GM18873 (cell line): ENCODE measurements around the gene CPNE1.

Experiments used
- ATAC-seq: cut with Tn5 transposase; IDR thresholded peaks from one replicate; pipeline ENCODE4 v1.9.1; 2021; ENCODE audit warnings: mild to moderate bottlenecking, moderate library complexity, moderate number of reproducible peaks; ENCODE audit not compliant: unreplicated experiment, low FRiP score

CPNE1 gene

DNA sequence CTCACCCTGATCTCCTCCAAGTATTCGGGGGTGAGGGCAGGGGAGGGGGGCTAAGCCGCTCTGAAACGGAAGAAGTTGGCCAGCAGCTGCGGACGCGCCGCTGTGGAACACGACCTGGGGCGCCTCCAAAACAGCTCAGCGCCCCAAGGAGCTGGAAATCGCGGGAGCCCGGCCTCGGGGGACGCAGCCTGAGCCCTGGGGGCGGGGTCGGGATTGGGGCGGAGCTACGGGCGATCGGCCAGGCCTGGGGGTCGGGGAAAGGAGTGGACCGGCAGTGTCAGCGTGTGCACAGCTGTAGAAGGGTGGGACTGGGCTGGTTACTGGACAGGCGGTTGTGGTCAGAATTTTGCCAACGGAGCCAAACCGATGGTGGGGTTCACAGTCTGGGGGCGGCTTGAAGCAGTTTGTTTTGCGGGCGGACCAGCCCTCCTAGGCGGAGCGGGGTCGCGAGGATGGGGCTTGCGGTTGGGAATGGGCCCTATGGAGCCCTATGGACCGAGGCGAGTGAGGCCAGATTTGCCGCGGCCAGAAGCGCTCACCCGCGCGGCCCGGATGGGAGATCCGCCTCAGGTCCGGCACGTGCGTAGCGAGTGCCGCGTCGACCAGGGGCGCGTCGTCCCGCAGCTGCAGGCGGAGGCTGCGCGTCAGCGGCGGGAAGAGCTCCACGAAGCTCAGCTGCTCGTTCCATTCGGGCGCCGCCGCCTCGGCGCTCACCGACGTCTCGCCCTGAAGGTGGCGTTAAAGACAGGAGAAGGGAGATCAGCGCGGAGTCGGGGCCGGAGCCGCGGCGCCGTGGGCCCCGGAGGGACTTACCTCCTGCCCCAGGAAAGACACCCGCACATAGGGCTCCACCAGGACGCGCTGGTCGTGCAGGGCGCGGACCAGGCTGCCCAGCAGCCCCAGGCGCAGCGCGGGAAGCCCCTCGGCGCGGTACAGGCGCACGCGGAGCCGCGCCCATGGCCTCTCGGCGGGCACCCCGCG, 63.4 kb downstream of the CPNE1 start:
- no peak for ATAC-seq

DNA sequence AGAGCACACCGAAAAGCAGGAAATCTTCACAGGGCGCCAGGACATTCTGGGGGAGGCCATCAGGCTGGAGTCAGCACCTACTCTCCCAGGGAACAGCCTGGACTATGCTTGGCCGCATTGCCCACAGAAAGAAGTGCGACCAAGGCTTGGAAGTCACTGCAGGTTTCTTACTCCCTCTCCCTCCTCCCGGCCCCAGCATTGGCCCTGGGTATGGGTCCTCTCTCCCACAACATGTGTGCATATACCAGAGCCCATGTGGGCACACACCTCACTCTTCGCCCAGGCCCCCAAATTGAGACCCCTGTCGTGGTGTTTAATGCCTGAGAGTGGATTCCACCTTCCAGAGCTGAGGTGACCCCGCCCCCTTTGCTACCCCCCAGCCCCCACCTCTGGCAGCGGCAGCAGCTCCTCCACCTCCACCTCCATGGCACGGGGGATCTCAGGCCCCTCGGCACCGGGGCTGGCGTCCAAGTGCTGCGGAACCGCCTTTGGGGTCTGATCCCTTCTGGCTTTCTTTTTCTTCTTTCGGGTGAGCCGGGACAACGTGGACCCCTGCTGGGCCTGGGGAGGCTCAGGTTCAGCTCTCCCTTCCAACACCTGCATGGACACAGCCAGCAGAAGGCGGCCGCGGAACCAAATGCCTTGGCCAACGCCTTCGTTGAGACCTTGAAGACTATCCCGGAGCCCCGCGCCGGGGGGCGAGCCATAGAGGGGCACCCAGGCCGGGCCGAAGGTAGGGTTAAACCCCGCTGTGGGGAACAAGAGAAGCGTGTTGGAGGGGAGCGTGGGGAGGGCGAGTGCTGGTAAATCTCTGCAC, 64.3 kb downstream of the CPNE1 start:
- ATAC-seq, result no peak

DNA sequence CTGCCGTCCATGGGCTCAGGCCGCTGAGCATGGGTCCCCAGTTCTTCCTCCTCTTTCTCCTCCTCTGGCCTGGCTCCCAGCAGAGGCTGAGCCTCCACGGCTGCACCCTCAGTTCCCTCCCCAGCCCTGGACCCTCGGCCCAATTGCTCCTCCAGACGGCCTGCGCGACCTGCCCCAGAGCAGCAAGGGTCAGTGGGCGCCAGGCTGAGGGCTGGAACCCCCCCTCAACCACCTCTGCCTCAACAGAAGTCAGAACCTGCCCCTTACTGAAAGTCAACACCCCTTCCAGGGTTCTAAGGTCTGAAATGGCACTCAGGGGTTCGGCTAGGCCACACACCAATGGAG, 65.0 kb downstream of the CPNE1 start:
- no peak for ATAC-seq

DNA sequence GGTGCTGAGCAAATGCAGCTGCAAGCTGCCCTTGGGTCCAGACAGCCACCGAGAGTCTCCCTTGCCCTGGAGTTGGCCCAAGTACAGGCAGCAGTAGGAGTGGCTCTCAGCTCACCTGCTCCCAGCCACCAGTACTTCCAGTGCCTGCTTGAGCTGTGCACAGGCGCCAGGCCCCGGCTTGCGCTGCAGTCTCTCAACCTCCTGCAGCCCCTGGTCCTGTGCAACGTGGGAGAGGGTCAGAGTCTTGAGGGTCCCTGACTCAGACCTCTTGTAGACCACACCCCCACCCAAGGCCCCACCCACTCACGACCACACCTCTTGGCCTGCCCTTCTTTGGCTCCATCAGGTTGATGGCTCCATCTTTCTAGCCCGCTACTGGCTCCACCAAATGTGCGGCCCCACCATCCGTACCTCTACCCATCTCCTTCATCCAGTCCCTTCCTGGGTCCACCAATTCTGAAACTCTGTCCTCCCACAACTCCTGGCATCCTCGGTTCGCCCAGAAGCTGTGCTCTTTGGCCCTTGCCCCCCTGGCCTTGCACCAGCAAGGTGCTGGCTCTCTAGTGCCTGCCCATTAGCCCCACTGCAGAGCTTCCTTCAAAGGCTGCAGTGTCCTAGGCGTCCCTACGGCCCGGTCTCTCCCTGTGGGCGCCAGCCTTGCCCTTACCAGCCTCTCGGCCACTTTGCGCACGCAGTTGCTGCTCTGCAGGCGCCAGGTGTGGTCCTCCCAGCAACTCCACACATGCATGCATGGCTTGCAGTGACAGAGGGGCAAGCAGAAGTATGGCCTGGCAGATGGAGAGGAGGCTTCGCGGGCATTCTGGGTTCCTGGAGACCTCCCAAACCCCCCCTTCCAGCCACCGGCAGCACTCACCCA, 65.6 kb downstream of the CPNE1 start:
- ATAC-seq, result no peak

DNA sequence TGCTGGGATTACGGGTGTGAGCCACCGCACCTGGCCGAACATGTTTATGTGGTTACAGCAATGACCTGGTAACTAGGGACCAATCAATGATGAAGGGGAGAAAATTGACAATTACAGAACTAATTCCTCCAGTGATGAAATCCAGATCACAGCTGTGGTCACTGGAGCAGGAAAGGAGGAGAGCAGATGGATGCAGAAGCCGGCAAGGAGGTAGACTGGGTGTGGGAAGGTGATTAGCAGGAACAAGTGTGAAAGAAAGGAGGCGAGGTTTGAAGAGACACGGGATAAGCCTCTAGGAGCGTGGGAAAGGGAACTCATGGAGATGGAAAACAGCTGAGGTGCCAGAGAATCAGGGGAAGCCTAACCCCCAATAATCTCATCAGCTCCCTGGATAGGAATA, 66.2 kb downstream of the CPNE1 start:
- no peak for ATAC-seq

DNA sequence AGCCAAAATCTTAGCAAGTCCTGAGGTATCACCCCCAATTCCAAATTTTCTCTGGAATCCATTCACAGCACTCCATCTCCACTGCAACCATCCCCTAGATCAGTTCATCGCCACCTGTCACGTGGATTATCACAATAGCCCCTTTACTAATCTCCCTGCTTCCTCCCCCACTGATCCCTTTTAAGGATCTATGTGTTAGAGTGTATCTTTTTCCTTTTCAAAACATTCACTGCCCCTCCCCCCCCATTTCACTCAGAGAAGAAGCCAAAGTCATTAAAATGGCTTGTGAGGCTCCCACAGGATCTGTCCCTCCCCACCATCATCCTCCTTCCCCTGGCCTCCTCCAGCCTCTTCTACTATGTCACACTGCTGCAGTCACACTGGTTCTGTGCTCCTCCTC, 67.5 kb downstream of the CPNE1 start:
- no peak for ATAC-seq

DNA sequence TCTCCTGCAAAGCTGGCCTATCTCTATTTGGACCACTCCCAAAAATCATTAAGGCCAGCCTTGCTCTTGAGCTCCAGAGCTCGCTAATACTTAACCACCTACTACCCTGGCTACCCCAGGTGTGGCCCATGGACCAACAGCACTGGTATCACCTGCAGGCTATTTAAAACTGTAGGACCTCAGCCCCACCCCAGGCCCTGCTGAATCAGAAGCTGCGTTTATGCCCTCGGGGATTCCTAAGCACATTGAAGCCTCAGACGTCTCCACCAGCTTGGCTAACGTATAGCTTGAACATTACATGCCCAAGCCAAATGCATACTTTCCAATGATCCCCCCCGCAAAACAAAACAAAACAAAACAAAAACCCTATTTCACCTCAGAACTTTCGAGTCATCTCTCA, 68.8 kb downstream of the CPNE1 start:
- ATAC-seq, result no peak

DNA sequence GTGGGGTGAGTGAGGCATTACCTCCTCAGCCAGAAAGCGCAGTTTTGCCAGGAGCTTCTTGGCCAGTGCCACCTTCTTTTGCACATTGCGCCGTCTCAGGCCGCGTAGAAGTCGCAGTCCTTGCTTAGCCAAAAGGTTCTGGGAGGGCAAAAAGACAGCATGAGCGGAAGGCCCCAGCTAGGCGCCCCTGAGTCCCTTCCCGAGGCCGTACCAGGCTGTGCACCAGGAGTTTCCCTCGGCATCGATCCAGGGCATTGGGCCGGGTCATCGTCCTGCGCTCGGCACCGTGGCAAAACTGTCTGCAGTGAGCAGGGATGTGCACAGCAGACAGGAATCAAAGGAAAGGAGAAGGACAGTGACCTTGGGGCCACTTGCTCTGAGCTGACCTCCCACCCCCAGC, 69.2 kb downstream of the CPNE1 start:
- no peak for ATAC-seq

DNA sequence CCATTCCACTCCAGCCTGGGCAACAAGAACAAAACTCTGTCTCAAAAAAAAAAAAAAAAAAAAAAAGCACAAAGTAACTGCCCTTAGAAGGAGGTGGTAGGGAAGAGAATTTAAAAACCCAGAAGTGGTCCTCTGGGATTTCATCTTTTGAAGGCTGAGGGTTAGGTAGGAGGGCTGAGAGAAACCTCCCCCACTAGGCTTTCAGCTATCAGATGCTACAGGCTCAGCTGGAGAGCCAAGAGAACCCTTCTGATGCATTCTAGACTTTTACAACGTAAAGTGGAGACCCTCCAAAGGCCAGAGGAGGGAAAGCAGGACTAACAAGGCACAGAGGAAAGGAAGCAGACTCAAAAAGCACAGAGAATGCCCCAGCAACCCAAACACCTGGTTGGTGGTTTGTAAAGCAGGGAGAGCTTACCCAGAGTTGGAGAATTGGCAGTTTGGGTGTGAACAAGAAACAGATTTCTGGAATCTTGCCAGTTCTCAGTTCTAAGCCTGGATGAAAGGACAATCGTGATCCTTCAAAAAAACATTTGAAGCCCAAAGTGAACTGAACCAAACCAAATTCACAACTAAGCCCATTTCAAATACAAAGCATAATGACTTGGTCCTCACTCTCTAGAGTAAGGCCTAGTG, 72.2 kb downstream of the CPNE1 start:
- no peak for ATAC-seq

DNA sequence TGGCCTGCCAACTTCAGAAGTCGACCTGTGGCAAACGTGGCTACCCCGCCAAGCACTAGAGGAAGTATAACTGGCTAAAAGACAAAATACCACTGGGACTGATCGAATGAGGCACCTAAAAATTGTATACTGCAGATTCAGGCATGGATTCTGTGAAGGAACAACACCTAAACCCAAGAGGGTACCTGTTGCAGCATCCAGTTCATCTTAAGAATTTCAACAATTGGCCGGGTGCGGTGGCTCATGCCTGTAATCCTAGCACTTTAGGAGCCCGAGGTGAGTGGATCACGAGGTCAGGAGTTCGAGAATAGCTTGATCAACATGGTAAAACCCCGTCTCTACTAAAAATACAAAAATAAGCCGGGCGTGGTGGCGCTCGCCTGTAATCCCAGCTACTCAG, 76.3 kb downstream of the CPNE1 start:
- no peak for ATAC-seq

DNA sequence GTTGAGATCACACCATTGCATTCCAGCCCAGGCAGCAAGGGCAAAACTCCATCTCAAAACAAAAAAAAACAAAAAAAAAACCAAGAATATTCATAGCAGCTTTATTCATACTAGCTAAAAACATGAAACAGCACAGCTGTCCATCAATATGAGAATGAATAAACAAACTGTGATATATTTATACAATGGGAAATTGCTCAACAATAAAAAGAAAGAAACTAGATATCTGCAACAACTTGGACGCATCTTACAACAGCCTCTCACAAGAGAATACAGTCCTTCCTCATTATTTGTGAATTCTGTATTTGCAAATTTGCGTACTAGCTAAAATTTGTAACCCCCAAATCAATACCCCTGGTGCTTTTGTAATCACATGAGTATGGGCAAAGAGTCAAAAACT, 77.3 kb downstream of the CPNE1 start:
- ATAC-seq, result no peak

DNA sequence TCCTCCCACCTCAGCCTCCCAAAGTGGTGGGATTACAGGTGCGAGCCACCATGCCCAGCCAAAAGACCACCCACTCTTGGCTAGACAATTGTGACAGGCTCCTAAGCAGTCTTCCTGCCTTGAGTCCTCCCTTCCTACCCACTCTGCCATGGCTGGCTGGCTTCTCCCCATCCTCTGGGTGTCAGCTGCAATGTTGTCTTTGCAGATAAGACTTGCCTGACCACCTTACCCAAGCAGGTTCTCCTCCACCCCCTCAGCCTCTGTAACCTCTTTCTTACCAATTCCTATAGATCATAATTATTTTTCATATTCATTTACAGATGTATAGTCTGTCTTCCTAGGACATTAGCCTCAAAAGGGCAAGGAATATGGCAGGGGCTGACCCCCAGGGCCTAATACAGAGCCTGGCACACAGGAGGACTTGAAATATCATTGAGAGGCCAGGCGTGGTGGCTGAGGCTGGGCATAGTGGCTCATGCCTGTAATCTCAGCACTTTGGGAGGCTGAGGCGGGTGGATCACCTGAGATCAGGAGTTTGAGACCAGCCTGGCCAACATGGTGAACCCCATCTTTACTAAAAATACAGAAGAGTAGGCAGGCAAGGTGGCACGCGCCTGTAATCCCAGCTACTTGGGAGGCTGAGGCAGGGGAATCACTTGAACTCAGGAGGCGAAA, 77.8 kb downstream of the CPNE1 start:
- ATAC-seq, result no peak

DNA sequence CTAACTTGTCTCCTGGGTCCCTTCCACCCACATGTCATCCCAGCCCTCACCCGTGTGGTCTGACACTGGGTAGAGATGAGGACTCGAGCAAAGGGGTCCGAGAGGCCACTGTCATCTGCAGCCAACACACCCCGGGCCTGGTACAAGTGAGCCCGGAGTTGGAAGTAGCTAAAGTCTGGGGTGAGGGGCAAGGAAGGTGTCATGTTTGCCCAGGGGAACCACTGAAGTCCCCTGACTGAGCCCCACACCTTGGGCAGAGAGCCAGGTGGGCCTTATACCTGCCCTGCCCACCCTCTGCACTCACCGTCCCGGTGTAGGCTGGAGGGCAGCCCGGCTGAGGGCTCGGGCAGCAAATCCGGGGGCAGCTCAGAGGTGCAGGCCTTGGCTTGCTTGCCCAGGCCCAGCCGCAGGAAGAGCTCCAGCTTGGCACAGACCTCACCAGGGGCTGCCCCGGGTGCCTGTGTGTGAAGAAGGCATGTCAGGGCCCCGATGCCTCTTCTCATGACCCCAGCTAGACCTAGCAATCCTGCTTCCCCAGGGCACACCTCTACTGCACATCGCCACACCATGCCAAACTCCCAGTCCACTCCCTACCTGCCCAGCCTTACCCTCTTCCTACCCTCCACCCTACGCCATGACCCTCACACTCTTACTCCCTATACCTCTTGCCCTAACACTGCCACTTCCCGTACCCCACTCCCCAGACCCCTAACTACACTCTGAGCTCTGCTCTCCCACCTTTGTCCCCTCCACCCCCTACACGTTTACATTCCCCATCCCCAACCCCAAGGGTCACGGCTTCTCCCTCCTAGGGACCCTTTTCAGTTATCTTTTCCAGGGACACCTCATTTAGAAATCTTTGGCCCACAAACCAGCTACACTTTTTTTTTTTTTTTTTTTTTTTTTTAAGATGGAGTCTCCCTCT, 80.8 kb downstream of the CPNE1 start:
- ATAC-seq, result no peak

DNA sequence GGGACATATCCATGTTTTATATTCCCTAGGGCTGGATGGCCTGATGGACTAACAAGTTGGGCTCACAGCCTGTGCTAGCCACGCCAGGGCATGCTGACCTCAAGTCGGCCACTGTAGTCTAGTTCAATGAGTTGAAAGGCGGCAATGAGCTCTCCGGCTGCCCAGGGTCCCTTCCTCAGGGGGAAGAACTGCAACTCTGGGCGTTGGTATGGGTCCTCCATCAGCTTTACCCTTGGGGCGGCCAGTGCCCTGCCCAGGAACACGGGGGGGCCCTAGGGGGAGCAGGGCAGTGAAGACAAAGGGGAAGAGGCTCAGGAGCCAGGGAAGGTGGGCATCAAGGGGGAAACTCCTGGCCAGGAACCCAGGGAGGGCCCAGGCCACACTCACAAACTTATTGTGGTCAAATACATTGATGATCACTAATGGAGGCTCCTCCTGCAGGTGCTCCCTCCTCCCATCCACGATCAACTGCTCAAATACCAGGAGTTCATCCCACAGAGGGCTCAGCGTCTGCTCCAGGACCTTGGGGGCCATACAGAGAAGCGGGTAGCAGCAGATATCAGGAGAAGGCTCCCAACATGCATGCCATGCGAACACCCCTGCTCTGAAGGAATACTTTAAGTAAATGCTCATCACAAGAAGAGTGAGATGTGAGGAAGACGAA, 81.8 kb downstream of the CPNE1 start:
- no peak for ATAC-seq

DNA sequence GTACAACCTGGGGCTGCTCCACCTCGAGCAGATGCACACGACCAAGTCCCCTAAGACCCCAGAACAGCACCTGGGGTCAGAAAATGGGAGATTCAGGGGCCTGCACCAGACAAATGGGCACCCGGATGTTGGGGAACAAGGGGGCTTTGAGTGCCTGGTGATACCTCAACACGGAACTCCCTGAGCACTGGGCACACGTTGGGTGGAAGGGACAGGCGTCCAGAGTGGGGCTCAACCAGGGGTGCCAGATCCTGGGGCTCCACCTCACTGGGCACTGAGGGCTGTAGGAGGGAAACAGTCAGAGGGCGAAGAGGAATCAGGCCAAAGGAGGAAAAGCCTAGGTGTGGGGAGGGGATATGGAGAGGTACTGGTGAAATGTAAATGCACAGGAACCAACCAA, 82.6 kb downstream of the CPNE1 start:
- ATAC-seq, result no peak

DNA sequence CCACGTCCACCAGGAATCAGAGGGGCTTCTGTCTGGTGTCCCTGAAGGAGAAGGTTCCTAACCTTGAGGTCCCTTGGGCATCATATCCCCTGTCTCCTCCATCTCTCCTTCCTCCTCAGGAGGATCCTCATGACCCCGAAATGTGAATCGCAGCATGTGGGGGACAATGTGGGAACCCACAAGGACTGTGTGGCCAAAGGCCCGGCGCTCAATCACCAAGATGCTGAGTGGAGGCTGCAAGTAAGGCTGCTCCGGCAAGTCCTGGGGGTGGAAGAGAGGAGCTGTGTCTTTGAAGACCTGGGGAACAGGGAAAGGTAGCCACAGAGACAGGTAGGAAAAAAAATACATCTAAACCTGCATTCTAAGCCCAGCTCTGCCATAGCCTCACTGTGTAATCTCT, 85.5 kb downstream of the CPNE1 start:
- no peak for ATAC-seq

DNA sequence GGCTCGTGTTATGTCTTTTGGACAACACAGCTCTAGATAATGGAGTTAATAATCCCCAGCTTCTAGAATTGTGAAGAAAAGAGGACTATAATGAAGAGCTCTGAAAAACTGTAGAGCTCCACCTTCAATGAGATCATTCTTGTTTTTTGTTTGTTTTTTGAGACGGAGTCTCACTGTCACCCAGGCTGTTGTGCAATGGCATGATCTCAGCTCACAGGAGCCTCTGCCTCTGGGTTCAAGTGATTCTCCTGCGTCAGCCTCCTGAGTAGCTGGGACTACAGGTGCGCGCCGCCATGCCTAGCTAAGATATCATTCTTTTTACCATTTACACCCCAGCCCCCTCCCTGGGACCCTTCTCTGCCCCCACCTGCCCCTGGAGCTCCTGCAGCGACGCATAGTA, 86.2 kb downstream of the CPNE1 start:
- no peak for ATAC-seq

DNA sequence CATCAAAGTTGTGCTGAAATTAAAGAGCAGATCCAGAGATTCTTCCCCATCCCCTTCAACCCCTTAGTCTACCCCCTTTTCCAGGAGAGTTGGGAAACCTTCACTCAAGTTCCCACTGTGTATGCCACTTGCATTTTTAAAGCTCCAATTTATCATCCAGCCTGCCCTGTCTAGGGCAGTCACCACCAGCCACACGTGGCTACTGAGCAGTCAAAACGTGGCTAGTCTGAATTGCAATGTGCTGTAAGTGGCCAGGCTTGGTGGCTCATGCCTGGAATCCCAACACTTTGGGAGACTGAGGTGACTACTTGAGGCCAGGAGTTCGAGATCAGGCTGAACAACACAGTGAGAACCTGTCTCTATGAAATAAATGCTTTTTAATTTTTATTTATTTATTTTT, 87.9 kb downstream of the CPNE1 start:
- ATAC-seq, result no peak
